ENCODE measurements around the gene DUS3L.

The DUS3L gene

DNA sequence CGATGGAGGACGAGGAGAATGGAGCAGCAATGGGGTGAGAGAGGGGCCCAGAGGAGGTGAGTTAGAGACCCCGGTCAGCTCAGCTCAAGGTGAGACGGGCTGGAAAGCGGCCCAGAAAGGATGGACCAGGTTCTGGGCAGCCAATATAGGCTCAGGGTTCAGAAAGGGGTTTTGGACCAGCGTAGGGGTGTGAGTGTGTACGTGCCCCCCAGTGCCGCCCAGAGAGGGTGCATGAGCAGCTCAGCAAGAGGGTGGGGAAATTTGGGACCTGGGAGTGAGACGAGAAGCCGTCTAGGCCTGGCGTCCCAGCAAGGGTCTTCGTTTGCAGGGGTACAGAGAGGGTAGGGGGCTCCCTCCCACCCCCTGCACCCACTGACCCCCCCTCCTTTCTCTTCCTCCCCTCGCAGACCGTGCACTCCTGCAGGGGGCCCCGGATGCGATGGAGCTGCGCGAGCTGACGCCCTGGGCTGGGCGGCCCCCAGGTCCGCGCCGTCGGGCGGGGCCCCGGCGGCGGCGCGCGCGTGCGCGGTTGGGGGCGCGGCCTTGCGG is 36.5 kb upstream of the DUS3L start:
- no peak for TF ChIP-seq GATA2 (IDR thresholded peaks at IDR 0.05; ENCODE audit: low read depth, low read length)
- TF ChIP-seq GATA3 (IDR thresholded peaks at IDR 0.05; ENCODE audit: low read depth, low read length) = no peak

DNA sequence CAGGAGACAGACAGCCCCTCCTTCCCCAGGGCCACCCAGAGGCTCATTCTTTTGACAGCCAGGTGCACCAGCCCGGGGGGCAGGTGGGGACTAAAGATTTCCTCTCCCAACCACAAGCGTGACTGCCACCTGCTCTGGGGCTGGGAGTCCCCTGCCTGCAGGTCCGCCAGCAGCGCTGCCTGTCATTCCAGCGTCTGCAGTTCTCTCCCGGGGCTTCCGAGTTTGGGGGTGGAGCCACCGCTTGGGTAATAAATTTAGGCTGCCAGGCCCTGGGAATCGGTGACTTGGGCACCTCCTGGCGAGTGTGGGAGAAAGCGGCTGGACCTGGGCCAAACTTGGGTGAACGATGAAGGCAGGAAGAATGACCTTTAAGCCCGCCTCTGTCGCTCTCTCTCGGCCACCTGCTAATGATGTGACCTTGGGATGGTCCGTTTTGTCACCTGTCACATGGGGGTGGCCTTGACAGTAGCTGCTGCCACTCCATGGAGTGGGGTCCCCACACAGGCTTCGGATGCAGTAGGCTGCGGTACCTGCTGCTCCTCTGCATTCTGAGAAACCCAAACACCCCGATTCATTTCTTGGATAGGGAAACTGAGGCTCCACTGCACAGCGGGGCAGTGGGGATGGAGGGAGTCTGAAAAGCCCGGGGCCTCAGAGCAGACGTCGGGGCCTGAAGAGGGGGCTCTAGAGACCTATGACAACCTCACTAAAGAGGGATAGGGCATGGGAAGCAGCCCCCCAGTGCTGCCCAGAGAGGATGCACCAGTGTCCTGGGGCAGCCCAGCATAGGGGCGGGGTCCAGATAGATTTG is 35.8 kb upstream of the DUS3L start:
- TF ChIP-seq GATA3 (IDR thresholded peaks at IDR 0.05; ENCODE audit: low read depth, low read length) (no peak), GATA2 (IDR thresholded peaks at IDR 0.05; ENCODE audit: low read depth, low read length) (no peak)

DNA sequence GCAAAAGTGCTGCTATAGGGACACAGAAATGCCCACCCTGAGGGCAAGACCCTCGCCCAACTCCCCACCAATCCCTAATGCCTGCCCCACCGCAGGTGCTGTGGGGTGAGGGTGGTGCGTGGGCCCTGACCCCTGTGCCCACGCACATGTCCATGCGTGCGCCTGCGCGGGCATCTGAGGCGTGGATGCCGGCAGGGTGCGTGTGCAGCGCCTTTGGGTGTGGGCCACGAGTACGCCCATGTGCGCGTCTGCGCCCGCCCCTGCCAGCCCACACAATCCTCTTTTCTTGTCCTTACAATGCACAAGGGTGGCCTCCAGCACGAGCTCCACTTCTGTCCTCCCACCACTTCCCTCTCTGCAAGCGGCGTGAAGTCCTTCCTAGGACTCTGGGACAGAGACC is 34.2 kb upstream of the DUS3L start:
- TF ChIP-seq GATA2 (IDR thresholded peaks at IDR 0.05; ENCODE audit: low read depth, low read length) (no peak), GATA3 (IDR thresholded peaks at IDR 0.05; ENCODE audit: low read depth, low read length) (no peak)

DNA sequence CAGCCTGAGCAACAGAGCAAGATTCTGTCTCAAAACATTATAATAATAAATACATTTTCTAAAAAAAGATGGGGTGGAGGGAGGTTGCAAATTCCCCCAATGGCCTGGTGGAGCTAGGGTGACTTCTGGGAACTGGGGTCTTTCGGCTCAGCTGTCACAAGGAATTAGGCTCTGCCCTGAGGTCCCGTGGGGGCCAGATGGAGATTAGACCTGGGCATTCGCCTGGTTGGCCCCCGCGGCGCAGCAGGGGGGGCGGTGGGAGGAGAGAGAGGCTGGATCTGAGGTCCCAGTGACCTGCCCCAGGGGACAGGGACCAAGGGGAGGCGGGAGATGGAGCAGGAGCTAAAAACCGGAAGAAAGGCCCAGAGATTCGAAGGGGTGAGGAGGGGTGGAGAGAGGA is 33.8 kb upstream of the DUS3L start:
- no peak for TF ChIP-seq GATA3 (IDR thresholded peaks at IDR 0.05; ENCODE audit: low read depth, low read length)
- TF ChIP-seq GATA2 (IDR thresholded peaks at IDR 0.05; ENCODE audit: low read depth, low read length) = no peak

DNA sequence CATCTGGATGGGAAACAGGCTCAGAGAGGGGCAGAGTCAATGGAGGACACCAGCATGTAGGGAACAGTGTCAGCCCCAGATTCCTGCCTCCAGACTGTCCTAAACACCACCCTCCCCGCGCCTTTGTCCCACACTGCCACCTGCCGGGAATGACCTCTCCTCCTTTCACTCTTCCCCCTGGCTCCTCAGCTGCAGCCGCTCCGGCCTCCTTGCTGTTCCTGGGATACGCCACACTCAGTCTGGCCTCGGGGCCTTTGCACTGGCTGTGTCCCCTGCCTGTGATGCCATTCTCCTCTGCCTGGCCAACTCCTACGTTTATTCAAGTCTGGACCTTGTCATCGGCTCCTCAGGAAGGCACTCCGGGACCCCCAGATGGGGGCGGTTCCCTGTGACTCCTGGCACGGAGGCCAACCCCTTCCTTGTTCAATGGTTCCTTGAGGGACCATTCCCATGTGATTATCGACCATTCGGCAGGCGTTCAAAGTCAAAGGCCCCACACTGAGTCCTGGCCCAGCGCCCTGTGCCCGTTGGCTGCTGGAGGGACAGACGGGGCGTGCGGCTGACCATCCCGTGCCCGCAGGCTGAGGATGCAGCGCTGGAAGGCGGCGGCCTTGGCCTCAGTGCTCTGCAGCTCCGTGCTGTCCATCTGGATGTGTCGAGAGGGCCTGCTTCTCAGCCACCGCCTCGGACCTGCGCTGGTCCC is 32.8 kb upstream of the DUS3L start:
- TF ChIP-seq GATA3 (IDR thresholded peaks at IDR 0.05; ENCODE audit: low read depth, low read length) (no peak), GATA2 (IDR thresholded peaks at IDR 0.05; ENCODE audit: low read depth, low read length) (no peak)

DNA sequence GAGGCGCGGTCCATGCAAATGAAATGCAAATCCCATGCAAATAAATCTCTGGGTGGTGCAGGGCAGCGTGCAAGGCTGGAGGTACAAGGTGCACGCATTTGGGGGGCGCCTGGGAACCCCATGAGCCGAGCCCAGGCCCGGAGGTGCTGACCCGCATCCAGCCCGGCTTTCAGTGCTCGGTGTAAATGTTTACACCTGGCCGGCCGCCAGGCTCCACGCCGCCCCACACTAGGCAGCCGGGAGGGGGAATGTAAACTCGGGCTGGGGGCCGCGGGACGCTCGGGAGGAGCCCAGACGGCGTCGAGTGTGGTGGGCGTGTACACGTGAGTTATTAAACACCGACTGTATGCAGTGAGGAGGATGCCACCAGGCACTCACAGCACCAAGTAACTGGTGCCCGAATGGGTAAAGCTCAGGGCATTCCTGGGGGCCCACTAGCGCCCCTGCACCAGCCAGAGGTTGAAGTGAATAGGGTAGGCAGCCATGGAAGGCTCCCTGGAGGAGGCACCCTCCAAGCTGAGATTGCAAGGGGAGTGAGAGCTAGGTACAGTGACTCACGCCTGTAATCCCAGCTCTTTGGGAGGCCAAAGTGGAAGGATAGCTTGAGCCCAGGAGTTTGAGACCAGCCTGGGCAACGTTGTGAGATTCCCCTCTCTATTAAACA is 31.4 kb upstream of the DUS3L start:
- no peak for TF ChIP-seq GATA3 (IDR thresholded peaks at IDR 0.05; ENCODE audit: low read depth, low read length)
- TF ChIP-seq GATA2 (IDR thresholded peaks at IDR 0.05; ENCODE audit: low read depth, low read length) = no peak

DNA sequence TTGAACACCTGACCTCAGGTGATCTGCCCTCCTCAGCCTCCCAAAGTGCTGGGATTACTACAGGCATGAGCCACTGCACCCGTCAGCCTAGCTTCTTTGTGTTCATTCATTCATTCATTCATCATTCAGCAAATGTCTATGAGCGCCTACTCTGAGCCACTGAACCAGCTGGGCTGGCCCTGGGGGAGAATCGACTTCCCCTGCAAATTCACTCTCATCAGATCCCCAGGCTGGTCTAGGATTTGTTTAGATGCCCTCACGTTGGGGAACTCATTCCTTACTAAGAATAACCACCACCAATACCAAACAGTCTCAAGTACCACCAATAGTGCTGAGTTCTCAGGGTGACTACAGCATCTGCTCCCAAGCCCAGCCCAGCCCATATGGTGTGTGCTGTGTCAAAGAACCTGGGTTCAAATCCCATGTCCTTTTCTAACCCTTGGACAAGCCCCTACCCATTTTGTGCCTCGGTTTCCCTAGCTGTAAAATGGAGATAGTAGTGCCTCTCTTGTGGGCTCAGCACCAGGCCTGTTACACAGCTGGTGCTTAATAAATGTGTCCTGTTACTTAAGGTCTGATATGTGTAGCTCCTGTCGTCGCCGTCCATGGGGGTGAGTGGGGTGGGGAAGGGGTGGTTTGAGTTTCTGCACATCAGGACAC is 30.7 kb upstream of the DUS3L start:
- TF ChIP-seq GATA2 (IDR thresholded peaks at IDR 0.05; ENCODE audit: low read depth, low read length) (no peak), GATA3 (IDR thresholded peaks at IDR 0.05; ENCODE audit: low read depth, low read length) (no peak)

DNA sequence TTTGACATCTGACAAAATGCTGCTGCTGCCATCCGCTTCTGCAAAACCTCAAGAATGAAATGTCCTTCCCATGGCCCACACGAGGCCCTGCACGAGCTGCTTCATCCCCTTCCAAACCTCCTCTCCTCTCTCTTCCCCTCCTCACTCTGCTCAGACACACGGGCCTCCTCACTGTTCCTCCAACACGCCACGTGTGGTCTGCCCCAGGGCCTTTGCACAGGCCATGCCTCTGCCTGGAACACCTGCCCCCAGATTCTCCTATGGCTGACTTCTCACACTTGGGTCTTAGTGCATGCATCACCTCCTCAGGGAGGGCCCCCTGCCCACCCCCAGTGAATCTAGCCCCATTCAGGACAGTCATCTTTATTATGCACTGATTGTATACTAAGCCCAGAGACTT is 29.8 kb upstream of the DUS3L start:
- TF ChIP-seq GATA2 (IDR thresholded peaks at IDR 0.05; ENCODE audit: low read depth, low read length) (no peak), GATA3 (IDR thresholded peaks at IDR 0.05; ENCODE audit: low read depth, low read length) (no peak)

DNA sequence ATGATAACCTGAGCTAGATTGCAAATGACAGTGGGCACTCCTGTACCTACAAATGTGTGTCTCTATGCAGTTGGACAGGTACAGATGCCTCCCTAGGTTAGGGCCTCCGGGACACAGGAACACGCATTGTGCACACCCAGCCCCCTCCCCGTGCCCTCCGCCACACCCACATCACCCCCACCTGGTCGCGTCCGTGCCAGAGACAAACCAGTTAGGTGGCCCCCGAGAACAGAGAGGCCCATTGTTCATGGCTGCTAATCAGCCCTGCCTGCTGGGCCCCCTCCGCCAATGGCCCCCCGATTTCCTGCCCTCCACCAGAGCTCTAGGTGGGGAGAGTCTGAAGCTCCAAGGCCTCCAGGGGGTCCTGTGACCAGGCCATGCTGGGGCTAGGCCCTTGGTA is 27.6 kb upstream of the DUS3L start:
- TF ChIP-seq GATA2 (IDR thresholded peaks at IDR 0.05; ENCODE audit: low read depth, low read length) (no peak), GATA3 (IDR thresholded peaks at IDR 0.05; ENCODE audit: low read depth, low read length) (no peak)

DNA sequence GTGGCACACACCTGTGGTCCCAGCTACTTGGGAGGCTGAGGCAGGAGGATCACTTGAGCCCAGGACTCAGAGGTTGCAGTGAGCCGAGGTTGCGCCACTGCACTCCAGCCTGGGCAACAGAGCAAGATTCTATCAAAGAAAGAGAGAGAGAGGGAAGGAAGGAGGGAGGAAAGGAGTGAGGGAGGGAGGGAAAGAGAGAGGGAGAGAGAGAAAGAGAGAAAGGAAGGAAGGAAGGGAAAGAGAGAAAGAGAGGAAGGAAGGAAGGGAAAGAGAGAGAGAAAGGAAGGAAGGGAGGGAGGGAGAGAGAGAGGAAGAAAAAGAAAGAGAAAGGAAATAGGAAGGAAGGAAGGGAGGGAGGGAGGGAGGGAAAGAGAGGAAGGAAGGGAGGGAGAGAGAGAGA is 26.3 kb upstream of the DUS3L start:
- TF ChIP-seq GATA2 (IDR thresholded peaks at IDR 0.05; ENCODE audit: low read depth, low read length) (no peak), GATA3 (IDR thresholded peaks at IDR 0.05; ENCODE audit: low read depth, low read length) (no peak)

DNA sequence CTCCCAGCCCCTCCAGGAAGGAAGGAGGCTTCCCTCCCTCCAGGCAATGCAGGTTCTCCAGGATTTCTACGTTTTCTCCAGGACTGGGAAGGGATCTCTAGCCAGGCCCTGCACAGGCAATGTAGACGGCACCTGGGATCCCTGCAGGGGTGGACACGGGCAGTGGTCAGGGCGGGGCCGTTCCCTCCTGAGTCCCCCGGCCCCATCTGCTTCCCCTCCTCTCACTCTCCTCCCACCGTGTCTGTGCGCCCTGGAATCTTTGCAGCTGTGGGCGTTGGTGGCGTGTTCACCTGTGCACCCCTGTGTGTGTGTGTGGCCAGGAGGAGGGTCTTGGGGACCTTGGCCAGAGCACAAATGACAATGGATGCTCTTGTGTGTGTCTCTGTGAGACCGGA is 23.9 kb upstream of the DUS3L start:
- TF ChIP-seq GATA3 (IDR thresholded peaks at IDR 0.05; ENCODE audit: low read depth, low read length) (no peak), GATA2 (IDR thresholded peaks at IDR 0.05; ENCODE audit: low read depth, low read length) (no peak)

DNA sequence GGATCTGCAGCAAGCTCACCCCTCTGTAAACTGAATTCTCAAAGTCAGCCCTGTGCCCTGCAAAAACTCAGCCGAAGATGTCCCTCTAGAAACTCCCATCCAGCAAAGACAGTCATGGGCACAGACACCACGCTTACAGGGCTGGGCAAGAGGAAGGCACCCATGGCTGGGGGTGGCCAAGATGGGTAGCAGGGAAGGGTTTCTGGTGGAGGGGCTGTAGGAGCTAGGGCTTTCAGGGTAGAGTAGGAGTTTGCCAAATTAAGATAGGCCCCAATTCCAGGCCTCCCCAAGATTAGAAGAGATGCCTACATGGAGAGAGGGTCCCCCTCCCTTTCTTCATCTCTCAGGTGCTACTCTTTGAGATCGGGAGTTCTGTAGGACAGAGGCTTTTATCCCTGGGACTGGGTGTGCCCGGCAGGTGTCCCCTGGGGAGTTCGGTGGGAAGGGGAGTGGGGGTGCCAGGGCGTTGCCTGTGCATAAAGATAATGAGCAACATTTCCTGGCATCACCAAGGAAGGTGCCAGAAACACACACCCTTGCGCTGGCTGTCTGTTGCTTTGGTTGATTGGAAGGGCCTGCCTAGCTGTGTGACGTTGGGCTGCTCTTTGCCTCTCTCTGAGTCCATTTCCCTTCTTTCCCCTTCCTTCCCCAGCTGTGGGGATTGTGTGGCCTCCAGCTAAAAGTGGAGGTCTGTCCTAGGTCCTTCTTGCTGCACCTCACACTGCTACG is 23.3 kb upstream of the DUS3L start:
- no peak for TF ChIP-seq GATA2 (IDR thresholded peaks at IDR 0.05; ENCODE audit: low read depth, low read length)
- no peak for TF ChIP-seq GATA3 (IDR thresholded peaks at IDR 0.05; ENCODE audit: low read depth, low read length)

DNA sequence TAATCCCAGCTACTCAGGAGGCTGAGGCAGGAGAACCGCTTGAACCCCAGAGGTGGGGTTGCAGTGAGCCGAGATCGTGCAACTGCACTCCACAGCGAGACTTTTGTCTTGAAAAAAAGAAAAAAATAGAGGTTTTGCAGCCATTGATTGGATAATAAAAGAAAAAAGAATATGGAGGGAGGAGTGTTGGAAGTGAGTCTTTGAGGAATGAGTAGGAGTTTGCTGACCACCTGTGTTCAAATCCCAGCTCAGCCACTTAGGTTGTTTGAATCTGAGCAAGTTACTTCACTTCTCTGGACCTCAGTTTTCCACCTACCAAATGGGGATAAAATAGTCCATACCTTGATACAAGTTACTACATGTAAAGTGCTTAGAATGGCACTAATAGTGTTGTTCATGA is 20.2 kb upstream of the DUS3L start:
- TF ChIP-seq GATA3 (IDR thresholded peaks at IDR 0.05; ENCODE audit: low read depth, low read length) (no peak), GATA2 (IDR thresholded peaks at IDR 0.05; ENCODE audit: low read depth, low read length) (no peak)
